Measurements from ENCODE around the gene FAM169A.
A peak's percentile ranks its signal among the peaks of the same experiment; 100 is the strongest.

The FAM169A gene

GRCh38 chr5:74839229-74839628, 27.0 kb downstream of the FAM169A start:
- TF ChIP-seq TCF12 (IDR thresholded peaks at IDR 0.05; ENCODE audit: low read depth): no peak
- no peak for TF ChIP-seq EGR1 (IDR thresholded peaks at IDR 0.05)
- TF ChIP-seq CREB1 (IDR thresholded peaks at IDR 0.05; ENCODE audit: low read depth): no peak
- no peak for TF ChIP-seq YY1 (IDR thresholded peaks at IDR 0.05; ENCODE audit: low read depth)
- TF ChIP-seq ZBTB7A (IDR thresholded peaks at IDR 0.05; ENCODE audit: low read depth): no peak
- no peak for TF ChIP-seq CEBPB (IDR thresholded peaks at IDR 0.05)
- TF ChIP-seq TEAD4 (IDR thresholded peaks at IDR 0.05): no peak
- TF ChIP-seq REST (IDR thresholded peaks at IDR 0.05; ENCODE audit: low read depth): no peak
- TF ChIP-seq TAF1 (IDR thresholded peaks at IDR 0.05; ENCODE audit: low read depth): no peak
- no peak for TF ChIP-seq RAD21 (IDR thresholded peaks at IDR 0.05; ENCODE audit: low read depth)
- TF ChIP-seq EP300 (IDR thresholded peaks at IDR 0.05; ENCODE audit: borderline replicate concordance): no peak

DNA sequence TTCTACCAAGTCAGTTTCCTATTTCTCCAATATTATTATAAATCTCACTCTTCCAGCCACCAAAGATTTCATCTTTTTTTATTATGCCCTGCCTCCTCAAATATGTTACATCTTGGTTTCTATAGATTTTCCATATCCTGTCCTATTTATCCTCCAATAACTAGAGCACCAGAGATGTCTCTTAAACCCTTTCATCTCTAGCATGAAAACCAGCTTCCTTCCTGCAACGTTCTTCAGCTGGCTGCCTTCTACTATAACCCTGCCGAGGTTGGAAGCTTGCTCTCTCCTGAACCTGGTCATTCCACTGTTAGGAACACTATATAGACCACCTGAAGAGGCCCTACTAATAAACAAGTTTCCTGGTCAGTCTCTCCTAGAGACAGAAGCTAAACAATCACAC, 27.9 kb downstream of the FAM169A start:
- TF ChIP-seq YY1 (IDR thresholded peaks at IDR 0.05; ENCODE audit: low read depth) (no peak), TEAD4 (IDR thresholded peaks at IDR 0.05) (no peak), EGR1 (IDR thresholded peaks at IDR 0.05) (no peak), ZBTB7A (IDR thresholded peaks at IDR 0.05; ENCODE audit: low read depth) (no peak)

DNA sequence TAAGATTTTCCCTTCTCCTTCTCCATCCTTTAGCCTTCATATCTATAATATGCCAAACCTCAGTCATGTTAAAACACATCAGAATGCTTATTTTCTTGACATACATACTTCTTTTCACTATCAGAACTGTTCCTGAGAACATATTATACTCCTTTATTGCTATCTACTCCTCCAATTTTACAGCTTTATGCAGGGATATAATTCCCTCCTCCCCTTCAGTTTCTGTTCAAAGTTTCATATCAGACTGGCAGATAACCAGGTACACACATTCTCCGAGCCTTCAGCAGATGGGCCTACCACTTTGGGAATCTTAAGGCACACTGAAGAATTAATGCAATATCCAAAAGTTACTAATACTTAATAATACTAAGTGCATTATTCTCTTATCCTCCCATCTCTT, 29.1 kb downstream of the FAM169A start:
- no peak for TF ChIP-seq EGR1 (IDR thresholded peaks at IDR 0.05)
- no peak for TF ChIP-seq YY1 (IDR thresholded peaks at IDR 0.05; ENCODE audit: low read depth)
- no peak for TF ChIP-seq REST (IDR thresholded peaks at IDR 0.05; ENCODE audit: low read depth)
- no peak for TF ChIP-seq NFIC (IDR thresholded peaks at IDR 0.05)
- no peak for TF ChIP-seq MAX (IDR thresholded peaks at IDR 0.05)
- TF ChIP-seq, protein P1, sequence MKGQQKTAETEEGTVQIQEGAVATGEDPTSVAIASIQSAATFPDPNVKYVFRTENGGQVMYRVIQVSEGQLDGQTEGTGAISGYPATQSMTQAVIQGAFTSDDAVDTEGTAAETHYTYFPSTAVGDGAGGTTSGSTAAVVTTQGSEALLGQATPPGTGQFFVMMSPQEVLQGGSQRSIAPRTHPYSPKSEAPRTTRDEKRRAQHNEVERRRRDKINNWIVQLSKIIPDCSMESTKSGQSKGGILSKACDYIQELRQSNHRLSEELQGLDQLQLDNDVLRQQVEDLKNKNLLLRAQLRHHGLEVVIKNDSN (IDR thresholded peaks at IDR 0.05): no peak
- no peak for TF ChIP-seq RAD21 (IDR thresholded peaks at IDR 0.05; ENCODE audit: low read depth)
- TF ChIP-seq FOXM1 (IDR thresholded peaks at IDR 0.05; ENCODE audit: borderline replicate concordance, low read depth): no peak
- no peak for TF ChIP-seq EP300 (IDR thresholded peaks at IDR 0.05; ENCODE audit: borderline replicate concordance)
- no peak for TF ChIP-seq TCF12 (IDR thresholded peaks at IDR 0.05; ENCODE audit: low read depth)
- no peak for TF ChIP-seq ZBTB7A (IDR thresholded peaks at IDR 0.05; ENCODE audit: low read depth)
- no peak for TF ChIP-seq TAF1 (IDR thresholded peaks at IDR 0.05; ENCODE audit: low read depth)
- no peak for TF ChIP-seq TEAD4 (IDR thresholded peaks at IDR 0.05)
- no peak for TF ChIP-seq CREB1 (IDR thresholded peaks at IDR 0.05; ENCODE audit: low read depth)
- no peak for TF ChIP-seq CEBPB (IDR thresholded peaks at IDR 0.05)

DNA sequence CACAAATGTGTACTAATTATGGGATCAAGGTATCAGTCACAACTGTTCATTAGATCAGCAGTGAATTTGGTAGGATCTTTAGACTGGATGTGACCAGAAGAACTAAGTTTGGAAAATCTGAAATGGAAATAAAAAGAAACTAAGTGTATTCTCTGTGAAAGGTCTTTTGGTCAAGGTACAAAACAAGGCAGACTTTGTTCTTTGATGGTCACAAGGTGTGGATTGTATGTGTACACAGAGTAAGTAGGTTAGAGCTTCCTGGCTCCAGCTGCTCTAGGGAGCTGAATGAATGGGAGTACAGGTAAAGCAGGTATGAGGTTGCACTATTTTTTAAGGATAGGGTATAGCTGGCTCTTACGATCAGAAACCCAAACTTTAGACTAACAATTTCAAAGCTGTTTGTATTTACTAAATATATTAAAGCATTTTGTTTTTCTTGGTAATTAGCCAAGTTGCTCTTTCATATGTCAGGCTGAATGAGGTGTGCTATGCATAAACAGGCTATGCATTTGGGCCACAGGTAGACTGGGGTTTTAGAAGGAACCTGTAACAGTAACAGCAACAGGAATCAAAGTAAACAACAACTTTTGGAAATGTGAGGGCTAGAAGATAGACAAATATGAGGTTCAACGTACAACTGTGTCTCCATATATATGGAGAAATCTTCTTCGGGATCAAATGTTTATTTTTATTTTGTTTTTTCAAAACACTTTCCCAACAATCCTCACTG, 32.5 kb downstream of the FAM169A start:
- no peak for TF ChIP-seq CEBPB (IDR thresholded peaks at IDR 0.05)
- TF ChIP-seq TAF1 (IDR thresholded peaks at IDR 0.05; ENCODE audit: low read depth): no peak
- TF ChIP-seq, protein P1 (IDR thresholded peaks at IDR 0.05): no peak
- TF ChIP-seq EP300 (IDR thresholded peaks at IDR 0.05; ENCODE audit: borderline replicate concordance): no peak

GRCh38 chr5:74829413-74829812, 36.8 kb downstream of the FAM169A start:
- TF ChIP-seq CEBPB (IDR thresholded peaks at IDR 0.05): peak; percentile 95
- TF ChIP-seq CREB1 (IDR thresholded peaks at IDR 0.05; ENCODE audit: low read depth): no peak

DNA sequence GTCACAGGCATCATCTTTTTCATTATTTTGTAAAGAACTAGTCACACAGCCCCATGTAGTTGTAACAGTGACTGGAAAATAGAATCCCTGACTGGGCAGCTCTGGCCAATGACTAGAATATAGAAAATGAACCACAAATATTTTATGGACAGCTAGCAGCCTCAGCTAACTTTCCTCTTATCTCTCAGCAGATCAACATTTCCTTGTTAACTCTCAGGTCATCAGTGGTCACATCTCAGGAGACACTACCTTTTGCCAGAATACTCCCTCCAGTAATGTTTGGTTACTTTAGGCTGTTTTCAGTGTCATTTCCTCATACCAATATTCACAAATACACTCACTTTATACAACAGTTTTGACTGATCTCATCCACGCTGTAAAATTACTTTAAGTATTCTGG, 43.9 kb downstream of the FAM169A start:
- no peak for TF ChIP-seq ZBTB7A (IDR thresholded peaks at IDR 0.05; ENCODE audit: low read depth)
- TF ChIP-seq NFIC (IDR thresholded peaks at IDR 0.05): no peak
- TF ChIP-seq REST (IDR thresholded peaks at IDR 0.05; ENCODE audit: low read depth): no peak
- TF ChIP-seq CREB1 (IDR thresholded peaks at IDR 0.05; ENCODE audit: low read depth): no peak
- TF ChIP-seq TEAD4 (IDR thresholded peaks at IDR 0.05): no peak
- no peak for TF ChIP-seq FOXM1 (IDR thresholded peaks at IDR 0.05; ENCODE audit: borderline replicate concordance, low read depth)
- no peak for TF ChIP-seq EGR1 (IDR thresholded peaks at IDR 0.05)
- TF ChIP-seq, protein P1 (IDR thresholded peaks at IDR 0.05): no peak
- no peak for TF ChIP-seq MAX (IDR thresholded peaks at IDR 0.05)
- TF ChIP-seq TAF1 (IDR thresholded peaks at IDR 0.05; ENCODE audit: low read depth): no peak
- TF ChIP-seq EP300 (IDR thresholded peaks at IDR 0.05; ENCODE audit: borderline replicate concordance): no peak
- no peak for TF ChIP-seq RAD21 (IDR thresholded peaks at IDR 0.05; ENCODE audit: low read depth)
- TF ChIP-seq TCF12 (IDR thresholded peaks at IDR 0.05; ENCODE audit: low read depth): no peak
- TF ChIP-seq CEBPB (IDR thresholded peaks at IDR 0.05): no peak
- TF ChIP-seq YY1 (IDR thresholded peaks at IDR 0.05; ENCODE audit: low read depth): no peak
